Esophagus muscularis mucosa (tissue), 4 donors: ENCODE results near the gene SUN1.

Source experiments
- CTCF ChIP-seq, 3 experiments: fragments of 200-600 bp in 2 of 3; fragments of 450-650 bp in 1 of 3; sonication (generic) in 2 of 3; IDR thresholded peaks; one replicate each; pipeline ENCODE4 v1.5.1; 2017 to 2019; ENCODE audit warnings: antibody characterized with exemption in 3 of 3, mild to moderate bottlenecking in 2 of 3, moderate library complexity in 1 of 3
- EP300 ChIP-seq: sonication (generic); formaldehyde crosslinking; IDR thresholded peaks from one replicate; pipeline ENCODE4 v1.6.1; 2017; ENCODE audit warnings: antibody characterized with exemption
- POLR2A ChIP-seq: fragments of 450-650 bp; IDR thresholded peaks from one replicate; pipeline ENCODE4 v1.6.1; 2017; ENCODE audit warnings: antibody characterized with exemption, moderate library complexity, mild to moderate bottlenecking, low read depth
- POLR2AphosphoS5 ChIP-seq, 2 donors: sonication (generic); formaldehyde crosslinking; IDR thresholded peaks; one replicate each; pipeline ENCODE4 v1.6.1; 2017; ENCODE audit warnings: antibody characterized with exemption in 2 of 2

GRCh38 chr7:816300-816750 lies 16.0 kb upstream of the SUN1 start:
- TF ChIP-seq CTCF (IDR thresholded peaks at IDR 0.05) (no peak), EP300 (no peak), POLR2AphosphoS5 (IDR thresholded peaks at IDR 0.05) (peak; percentile 93 to 95), POLR2A (peak; percentile 58)
